Measurements from ENCODE around the gene FRAS1. TPM values are rescaled to one million over a fixed set of nuclear protein-coding genes. Genes with fewer than 3 reads are reported as not detected.

The FRAS1 gene
- total RNA-seq, 1 experiment from 2014 or later = 13.1 TPM

- H3K79me2 ChIP-seq (ENCODE audit: low read depth) = no peaks in the 10 kb centered on the region
- BruUV-seq (replicated peaks) = no TSS peak
- ChIA-PET POLR2A (ENCODE audit: unreplicated experiment) (no interaction called here), CTCF (no interaction called here)
- H4K20me1 ChIP-seq (ENCODE audit: insufficient read depth) = no peaks in the 10 kb centered on the region
- H3K27ac ChIP-seq = no peak overlapping the region
- TF ChIP-seq, protein P1, sequence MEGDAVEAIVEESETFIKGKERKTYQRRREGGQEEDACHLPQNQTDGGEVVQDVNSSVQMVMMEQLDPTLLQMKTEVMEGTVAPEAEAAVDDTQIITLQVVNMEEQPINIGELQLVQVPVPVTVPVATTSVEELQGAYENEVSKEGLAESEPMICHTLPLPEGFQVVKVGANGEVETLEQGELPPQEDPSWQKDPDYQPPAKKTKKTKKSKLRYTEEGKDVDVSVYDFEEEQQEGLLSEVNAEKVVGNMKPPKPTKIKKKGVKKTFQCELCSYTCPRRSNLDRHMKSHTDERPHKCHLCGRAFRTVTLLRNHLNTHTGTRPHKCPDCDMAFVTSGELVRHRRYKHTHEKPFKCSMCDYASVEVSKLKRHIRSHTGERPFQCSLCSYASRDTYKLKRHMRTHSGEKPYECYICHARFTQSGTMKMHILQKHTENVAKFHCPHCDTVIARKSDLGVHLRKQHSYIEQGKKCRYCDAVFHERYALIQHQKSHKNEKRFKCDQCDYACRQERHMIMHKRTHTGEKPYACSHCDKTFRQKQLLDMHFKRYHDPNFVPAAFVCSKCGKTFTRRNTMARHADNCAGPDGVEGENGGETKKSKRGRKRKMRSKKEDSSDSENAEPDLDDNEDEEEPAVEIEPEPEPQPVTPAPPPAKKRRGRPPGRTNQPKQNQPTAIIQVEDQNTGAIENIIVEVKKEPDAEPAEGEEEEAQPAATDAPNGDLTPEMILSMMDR (conservative IDR thresholded peaks at IDR 0.05) = no peak
- no peak for TF ChIP-seq EZH2 (IDR thresholded peaks at IDR 0.05; ENCODE audit: low read depth)
- no peak overlapping the region for H3K4me2 ChIP-seq
- no peak for DNase-seq
- H2AFZ ChIP-seq = no peak overlapping the region
- H3K27me3 ChIP-seq (ENCODE audit: insufficient read depth, low read depth) = no peaks in the 10 kb centered on the region
- intact Hi-C loops (cut with micrococcal nuclease; ENCODE audit: unreplicated experiment) = no loop called here
- H3K9me2 ChIP-seq (ENCODE audit: insufficient read depth) = no peaks in the 10 kb centered on the region
- H3F3A ChIP-seq (ENCODE audit: insufficient read depth, low read depth) = no peaks in the 10 kb centered on the region
- H3K9me3 ChIP-seq (ENCODE audit: insufficient read depth, low read depth) = no peaks in the 10 kb centered on the region
- H3K4me3 ChIP-seq = no peak overlapping the region
- no peaks in the 10 kb centered on the region for H3K36me3 ChIP-seq (ENCODE audit: low read depth)
- no peaks in the 10 kb centered on the region for H3K4me1 ChIP-seq (replicated peaks; ENCODE audit: insufficient read depth)
Observed at GRCh38 chr4:78150543-78150864, 93.4 kb downstream of the FRAS1 start.

- no peaks in the 10 kb centered on the region for H4K20me1 ChIP-seq (ENCODE audit: insufficient read depth)
- no peak overlapping the region for H3K4me3 ChIP-seq
- H3K27me3 ChIP-seq (ENCODE audit: insufficient read depth, low read depth) = no peaks in the 10 kb centered on the region
- H3K4me2 ChIP-seq = no peak overlapping the region
- no peak overlapping the region for H3K27ac ChIP-seq
- H3F3A ChIP-seq (ENCODE audit: insufficient read depth, low read depth) = no peaks in the 10 kb centered on the region
- ChIA-PET CTCF (no interaction called here), POLR2A (ENCODE audit: unreplicated experiment) (interaction anchor here (0.7 kb wide), 1 partner anchor 9 kb away, joined by 5 read pairs; no protein-coding TSS in a partner anchor)
- H3K4me1 ChIP-seq (replicated peaks; ENCODE audit: insufficient read depth) = no peaks in the 10 kb centered on the region
- intact Hi-C loops (cut with micrococcal nuclease; ENCODE audit: unreplicated experiment) = no loop called here
- no peaks in the 10 kb centered on the region for H3K9me3 ChIP-seq (ENCODE audit: insufficient read depth, low read depth)
- H3K79me2 ChIP-seq (ENCODE audit: low read depth) = no peaks in the 10 kb centered on the region
- no peak for DNase-seq
- H3K9me2 ChIP-seq (ENCODE audit: insufficient read depth) = no peaks in the 10 kb centered on the region
- TF ChIP-seq, protein P1 (conservative IDR thresholded peaks at IDR 0.05) = no peak
- no peak for TF ChIP-seq EZH2 (IDR thresholded peaks at IDR 0.05; ENCODE audit: low read depth)
- BruUV-seq (replicated peaks) = no TSS peak
- no peak overlapping the region for H2AFZ ChIP-seq
- no peaks in the 10 kb centered on the region for H3K36me3 ChIP-seq (ENCODE audit: low read depth)
Observed at GRCh38 chr4:78152795-78153194, 95.7 kb downstream of the FRAS1 start.

GRCh38 chr4:78154972-78155590, 98.0 kb downstream of the FRAS1 start:
- H3K27me3 ChIP-seq (ENCODE audit: insufficient read depth, low read depth) = no peaks in the 10 kb centered on the region
- H4K20me1 ChIP-seq (ENCODE audit: insufficient read depth) = no peaks in the 10 kb centered on the region
- H3K9me3 ChIP-seq (ENCODE audit: insufficient read depth, low read depth) = no peaks in the 10 kb centered on the region
- TF ChIP-seq EZH2 (IDR thresholded peaks at IDR 0.05; ENCODE audit: low read depth) = no peak
- TF ChIP-seq, protein P1 (conservative IDR thresholded peaks at IDR 0.05) = no peak
- H3K79me2 ChIP-seq (ENCODE audit: low read depth) = no peaks in the 10 kb centered on the region
- no peak overlapping the region for H3K27ac ChIP-seq
- H3K9me2 ChIP-seq (ENCODE audit: insufficient read depth) = no peaks in the 10 kb centered on the region
- no peak overlapping the region for H2AFZ ChIP-seq
- ChIA-PET POLR2A (ENCODE audit: unreplicated experiment) (no interaction called here), CTCF (no interaction called here)
- no peaks in the 10 kb centered on the region for H3K4me1 ChIP-seq (replicated peaks; ENCODE audit: insufficient read depth)
- BruUV-seq (replicated peaks) = no TSS peak
- no peaks in the 10 kb centered on the region for H3K36me3 ChIP-seq (ENCODE audit: low read depth)
- no peak overlapping the region for H3K4me2 ChIP-seq
- intact Hi-C loops (cut with micrococcal nuclease; ENCODE audit: unreplicated experiment) = no loop called here
- H3K4me3 ChIP-seq = no peak overlapping the region
- DNase-seq = no peak
- no peaks in the 10 kb centered on the region for H3F3A ChIP-seq (ENCODE audit: insufficient read depth, low read depth)
